GM13977 (cell line): ENCODE data around the gene ZNF513.

Experiments used
- DNase-seq: peaks from one replicate; pipeline ENCODE4 v3.0.0; 2012; ENCODE audit warnings: low spot score
- in situ Hi-C: fragments of 300-500 bp; cut with MboI; formaldehyde crosslinking; loops from one replicate; pipeline ENCODE4 v1.12.0; 2022; ENCODE audit warnings: low sequenced_read_pairs, low pct_unique_long_range_greater_than_20kb, mixed read lengths, inconsistent platforms; ENCODE audit not compliant: unreplicated experiment
- TF ChIP-seq, protein P1 (sequence below): IDR thresholded peaks from 2 replicates; pipeline ENCODE4 v1.5.1; 2012; ENCODE audit warnings: mild to moderate bottlenecking, control low read depth; ENCODE audit not compliant: insufficient read depth; ENCODE audit errors: extremely low read depth, missing control alignments

Gene ZNF513

DNA sequence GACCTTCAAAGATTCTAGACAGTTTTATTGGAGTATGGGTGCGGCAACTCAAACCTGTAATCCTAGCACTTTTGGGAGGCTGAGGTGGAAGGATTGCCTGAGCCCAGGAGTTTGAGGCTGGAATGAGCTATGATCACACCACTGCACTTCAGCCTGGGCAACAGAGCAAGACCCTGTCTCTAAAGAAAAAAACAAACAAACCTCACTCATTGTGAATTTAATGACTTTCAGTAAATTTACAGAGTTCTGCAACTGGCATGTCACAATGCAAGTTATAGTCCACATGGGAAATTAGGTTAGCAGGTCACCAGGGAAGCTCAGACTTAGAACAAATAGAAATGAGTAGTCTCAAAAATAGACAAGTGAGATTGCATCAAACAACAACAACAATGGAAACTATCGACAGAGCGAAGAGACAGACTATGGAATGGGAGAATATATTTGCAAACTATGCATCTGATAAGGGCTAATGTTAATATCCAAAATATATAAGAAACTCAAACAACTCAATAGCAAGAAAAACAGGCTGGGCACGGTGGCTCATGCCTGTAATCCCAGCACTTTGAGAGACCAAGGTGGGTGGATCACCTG, 41.2 kb upstream of the ZNF513 start:
- in situ Hi-C loops: no loop called here
- DNase-seq: no peak
- TF ChIP-seq, protein P1, sequence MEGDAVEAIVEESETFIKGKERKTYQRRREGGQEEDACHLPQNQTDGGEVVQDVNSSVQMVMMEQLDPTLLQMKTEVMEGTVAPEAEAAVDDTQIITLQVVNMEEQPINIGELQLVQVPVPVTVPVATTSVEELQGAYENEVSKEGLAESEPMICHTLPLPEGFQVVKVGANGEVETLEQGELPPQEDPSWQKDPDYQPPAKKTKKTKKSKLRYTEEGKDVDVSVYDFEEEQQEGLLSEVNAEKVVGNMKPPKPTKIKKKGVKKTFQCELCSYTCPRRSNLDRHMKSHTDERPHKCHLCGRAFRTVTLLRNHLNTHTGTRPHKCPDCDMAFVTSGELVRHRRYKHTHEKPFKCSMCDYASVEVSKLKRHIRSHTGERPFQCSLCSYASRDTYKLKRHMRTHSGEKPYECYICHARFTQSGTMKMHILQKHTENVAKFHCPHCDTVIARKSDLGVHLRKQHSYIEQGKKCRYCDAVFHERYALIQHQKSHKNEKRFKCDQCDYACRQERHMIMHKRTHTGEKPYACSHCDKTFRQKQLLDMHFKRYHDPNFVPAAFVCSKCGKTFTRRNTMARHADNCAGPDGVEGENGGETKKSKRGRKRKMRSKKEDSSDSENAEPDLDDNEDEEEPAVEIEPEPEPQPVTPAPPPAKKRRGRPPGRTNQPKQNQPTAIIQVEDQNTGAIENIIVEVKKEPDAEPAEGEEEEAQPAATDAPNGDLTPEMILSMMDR: no peak

DNA sequence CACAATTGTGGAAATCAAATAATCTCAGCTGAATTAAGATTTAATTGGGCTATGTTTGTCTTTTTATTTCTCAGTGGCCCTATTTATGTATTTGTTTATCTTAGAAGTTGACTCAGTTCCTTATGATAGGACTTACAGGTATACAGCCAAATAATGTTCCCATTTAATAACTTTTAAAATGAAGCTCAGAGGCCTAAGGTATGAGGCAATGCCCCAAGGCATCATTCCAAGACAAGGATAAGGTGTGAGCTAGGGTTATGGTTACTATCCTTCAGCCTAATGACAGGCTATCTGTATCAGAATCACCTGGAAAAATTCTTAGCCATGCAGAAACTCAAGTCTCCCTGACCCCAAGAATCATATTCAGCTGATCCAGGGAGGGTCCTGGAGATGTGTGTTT, 40.5 kb upstream of the ZNF513 start:
- TF ChIP-seq, protein P1: no peak
- DNase-seq: no peak
- in situ Hi-C loops: no loop called here

DNA sequence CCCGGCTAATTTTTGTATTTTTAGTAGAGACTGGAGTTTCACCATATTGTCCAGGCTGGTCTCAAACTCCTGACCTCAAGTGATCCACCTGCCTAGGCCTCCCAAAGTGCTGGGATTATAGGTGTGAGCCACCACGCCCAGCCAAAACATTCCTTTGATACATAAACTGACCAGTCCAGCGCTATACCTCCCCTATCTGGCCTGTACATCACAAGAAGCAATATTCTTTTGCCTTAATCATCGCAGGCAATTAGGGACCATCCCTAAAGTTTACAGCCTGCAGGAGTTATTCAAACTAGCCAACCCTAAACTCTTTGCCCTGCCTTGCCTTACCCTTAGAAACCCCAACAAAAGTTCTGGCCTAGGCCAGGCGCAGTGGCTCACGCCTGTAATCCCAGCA, 35.6 kb upstream of the ZNF513 start:
- TF ChIP-seq, protein P1: no peak
- in situ Hi-C loops: no loop called here

DNA sequence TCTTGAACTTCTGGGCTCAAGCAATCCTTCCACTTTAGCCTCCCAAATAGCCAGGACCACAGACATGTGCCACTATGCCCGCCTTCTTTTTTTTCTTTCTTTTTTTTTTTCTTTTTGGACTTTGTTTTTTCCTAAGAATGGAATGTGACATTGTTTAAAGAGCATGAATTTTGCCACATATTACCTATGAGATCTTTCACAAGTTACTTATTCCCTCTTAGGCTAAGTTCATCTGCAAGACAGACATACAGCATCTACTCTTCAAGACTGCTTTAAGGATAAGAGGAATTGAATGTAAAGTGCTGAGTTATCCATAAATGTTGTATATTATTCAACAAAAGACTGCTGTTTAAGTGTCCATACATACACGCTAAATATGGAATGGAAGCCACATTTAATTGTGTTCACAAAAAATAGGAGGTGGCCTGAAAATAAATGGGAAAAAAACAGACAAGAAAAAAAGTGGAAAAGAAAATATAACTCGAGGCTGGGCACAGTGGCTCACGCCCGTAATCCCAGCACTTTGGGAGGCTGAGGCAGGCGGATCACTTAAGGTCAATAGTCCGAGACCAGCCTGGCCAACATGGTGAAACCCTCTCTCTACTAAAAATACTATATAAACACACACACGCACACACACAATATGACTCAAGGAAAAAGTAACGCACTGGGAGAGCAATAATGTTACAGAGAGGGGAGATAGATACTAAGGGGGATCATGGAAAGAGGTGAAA, 32.1 kb upstream of the ZNF513 start:
- DNase-seq: no peak
- in situ Hi-C loops: no loop called here
- TF ChIP-seq, protein P1: no peak

More for the DNA sequence above, 35.6 kb upstream of the ZNF513 start:
- no peak for DNase-seq

DNA sequence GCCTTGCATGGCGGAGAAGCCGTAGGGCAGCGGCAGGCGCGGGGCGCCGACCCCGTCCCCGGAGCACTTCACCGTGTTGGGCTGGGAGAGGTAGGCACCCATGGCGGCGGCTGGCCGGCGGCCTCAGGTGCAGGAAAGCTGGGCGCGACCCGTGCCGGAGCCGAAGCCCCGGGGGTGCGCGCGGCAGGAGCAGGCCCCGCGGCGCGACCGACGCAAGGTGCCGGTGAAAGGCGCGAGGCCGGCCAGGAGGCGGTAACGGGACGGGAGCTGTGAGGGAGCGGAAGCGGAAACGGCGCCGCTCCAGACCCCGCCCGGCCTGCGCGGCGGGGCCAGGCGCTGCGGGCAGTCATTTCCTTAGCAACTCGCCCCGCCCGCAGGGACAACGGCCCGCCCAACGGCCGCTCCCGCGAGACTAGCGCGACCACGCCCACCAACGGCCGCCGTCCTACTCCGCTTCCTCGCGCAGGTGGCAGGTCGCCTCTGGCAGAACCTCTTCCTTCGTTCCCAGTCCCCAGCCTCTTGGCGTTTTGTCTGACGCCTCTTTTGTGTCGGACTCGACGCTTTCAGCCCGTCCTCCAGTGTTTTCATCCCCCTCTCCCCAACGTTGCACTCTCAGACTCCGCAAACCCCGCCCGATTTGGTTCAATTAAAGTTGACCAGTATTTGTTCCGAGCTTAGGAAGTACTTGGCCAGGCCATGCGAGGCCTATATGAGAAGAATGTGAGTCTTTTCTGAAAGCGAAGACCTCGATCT, 29.0 kb upstream of the ZNF513 start, which contains the start of gene PPM1G:
Gene PPM1G, minus strand, starts transcription at position 271 of the 753 bp plus-strand sequence. Its CDS starts 169 bp downstream, at position 102.
- peak; percentile 97 for DNase-seq
- TF ChIP-seq, protein P1: no peak
- in situ Hi-C loops: no loop called here

DNA sequence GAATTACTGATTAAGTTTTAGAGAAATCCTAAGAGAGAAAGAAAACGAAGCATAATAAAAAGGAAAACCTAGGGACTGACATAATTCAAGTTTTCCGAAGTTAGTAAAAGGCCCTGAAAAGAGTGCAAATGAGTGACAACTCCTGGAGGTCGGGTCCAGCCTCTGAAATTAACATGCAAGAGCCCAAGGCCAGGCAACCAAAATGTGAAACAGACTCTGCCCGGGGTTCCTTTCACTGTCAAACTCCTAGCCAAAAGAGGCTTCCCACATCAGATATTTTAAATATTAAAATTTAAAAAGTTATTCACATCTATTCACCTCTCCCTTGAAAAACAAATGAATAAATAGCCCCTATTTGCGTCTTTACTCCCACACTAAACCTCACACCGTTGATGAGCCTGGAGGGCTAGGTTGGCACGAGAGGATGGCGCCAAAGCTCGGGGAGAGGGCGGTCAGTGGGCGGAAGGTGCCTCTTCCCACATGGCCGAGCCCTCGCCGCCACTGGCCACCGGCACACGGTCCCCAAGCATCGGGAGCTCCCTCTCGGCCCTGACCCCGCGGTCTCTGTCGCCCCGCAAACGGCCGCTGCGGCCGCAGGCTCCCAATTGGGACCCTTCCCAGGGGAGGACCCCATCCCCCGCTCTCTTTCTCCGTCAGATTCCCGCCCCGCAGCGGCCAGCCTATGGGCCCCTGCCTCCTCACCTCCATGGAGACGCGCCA, 28.2 kb upstream of the ZNF513 start:
- in situ Hi-C loops: no loop called here
- peak; percentile 47 for DNase-seq

More for the DNA sequence above, 28.2 kb upstream of the ZNF513 start:
- TF ChIP-seq, protein P1: no peak
